ENCODE results near the gene NLRP8. TPM values are rescaled to one million over a fixed set of nuclear protein-coding genes. Genes with fewer than 3 reads are reported as not detected.

Gene NLRP8
- total RNA-seq, 3 donors from 2014 or later, result 0.29 to 0.33 TPM; not detected in 1

DNA sequence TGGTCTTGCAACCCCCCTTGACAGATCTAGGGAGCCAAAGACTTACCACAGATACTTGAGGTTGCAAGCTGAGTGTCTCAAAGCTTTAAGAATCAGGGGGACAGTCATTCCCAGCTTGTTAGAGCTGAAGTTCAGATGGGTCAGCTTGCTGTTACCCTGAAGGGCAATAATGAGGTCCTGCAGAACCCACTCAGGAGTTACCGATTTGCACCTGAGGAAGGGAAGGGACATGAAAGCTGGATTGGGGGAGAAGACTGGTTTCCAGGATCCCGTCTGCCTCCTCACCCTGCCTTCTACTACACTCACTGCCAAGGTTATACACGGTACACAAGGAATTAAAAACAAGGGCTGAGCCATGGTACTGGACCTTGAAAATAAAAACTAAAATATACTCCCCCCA, 39.9 kb upstream of the NLRP8 start:
- Histone ChIP-seq H3K4me3 (no peak overlapping the region), H3K27me3 (no peaks in the 10 kb centered on the region), H3K4me1 (no peaks in the 10 kb centered on the region), H3K27ac (no peak overlapping the region), H3K9me3 (peaks cover 3 to 13% of the 10 kb centered on the region in 2 donors), H3K36me3 (no peaks in the 10 kb centered on the region)
- DNase-seq (ENCODE audit: low spot score in 2 of 2), result no peak
- TF ChIP-seq POLR2A (IDR thresholded peaks at IDR 0.05) (no peak), POLR2AphosphoS5 (IDR thresholded peaks at IDR 0.05) (no peak)
- TF ChIP-seq, protein P1, sequence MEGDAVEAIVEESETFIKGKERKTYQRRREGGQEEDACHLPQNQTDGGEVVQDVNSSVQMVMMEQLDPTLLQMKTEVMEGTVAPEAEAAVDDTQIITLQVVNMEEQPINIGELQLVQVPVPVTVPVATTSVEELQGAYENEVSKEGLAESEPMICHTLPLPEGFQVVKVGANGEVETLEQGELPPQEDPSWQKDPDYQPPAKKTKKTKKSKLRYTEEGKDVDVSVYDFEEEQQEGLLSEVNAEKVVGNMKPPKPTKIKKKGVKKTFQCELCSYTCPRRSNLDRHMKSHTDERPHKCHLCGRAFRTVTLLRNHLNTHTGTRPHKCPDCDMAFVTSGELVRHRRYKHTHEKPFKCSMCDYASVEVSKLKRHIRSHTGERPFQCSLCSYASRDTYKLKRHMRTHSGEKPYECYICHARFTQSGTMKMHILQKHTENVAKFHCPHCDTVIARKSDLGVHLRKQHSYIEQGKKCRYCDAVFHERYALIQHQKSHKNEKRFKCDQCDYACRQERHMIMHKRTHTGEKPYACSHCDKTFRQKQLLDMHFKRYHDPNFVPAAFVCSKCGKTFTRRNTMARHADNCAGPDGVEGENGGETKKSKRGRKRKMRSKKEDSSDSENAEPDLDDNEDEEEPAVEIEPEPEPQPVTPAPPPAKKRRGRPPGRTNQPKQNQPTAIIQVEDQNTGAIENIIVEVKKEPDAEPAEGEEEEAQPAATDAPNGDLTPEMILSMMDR (IDR thresholded peaks at IDR 0.05), result no peak
- intact Hi-C loops (cut with DNase I; ENCODE audit: low total_unique reads), result no loop called here

DNA sequence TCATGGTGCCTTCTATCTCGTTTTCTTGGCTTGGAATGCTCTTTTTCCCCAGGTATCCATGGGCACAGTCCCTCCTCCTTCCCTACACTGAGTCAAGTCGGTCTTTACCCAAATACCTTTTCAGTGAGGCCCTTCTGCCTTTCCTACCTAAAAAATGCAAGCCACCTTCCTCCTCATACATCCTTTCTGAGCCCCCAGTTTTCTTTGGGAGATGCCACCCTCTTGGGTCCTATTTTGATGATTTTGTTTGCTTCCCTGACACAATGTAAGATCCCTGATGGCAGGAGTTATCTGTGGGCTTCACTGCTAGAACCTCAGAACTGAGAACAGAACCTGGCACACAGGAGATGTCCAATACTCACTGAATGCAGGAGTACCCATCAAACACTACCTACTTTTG, 37.8 kb upstream of the NLRP8 start:
- intact Hi-C loops (cut with DNase I; ENCODE audit: low total_unique reads), result no loop called here
- no peak for DNase-seq (ENCODE audit: low spot score in 2 of 2)

GRCh38 chr19:55912916-55913315, 34.7 kb upstream of the NLRP8 start:
- H3K4me3 ChIP-seq, result no peak overlapping the region
- H3K27me3 ChIP-seq, result no peaks in the 10 kb centered on the region
- intact Hi-C loops (cut with DNase I; ENCODE audit: low total_unique reads), result no loop called here
- DNase-seq (ENCODE audit: low spot score in 2 of 2), result no peak
- H3K9me3 ChIP-seq, result peaks cover 0 to 35% of the 10 kb centered on the region in 2 donors
- H3K36me3 ChIP-seq, result no peaks in the 10 kb centered on the region
- H3K27ac ChIP-seq, result no peak overlapping the region
- H3K4me1 ChIP-seq, result no peaks in the 10 kb centered on the region
- no peak for TF ChIP-seq POLR2A (IDR thresholded peaks at IDR 0.05)
- TF ChIP-seq, protein P1 (IDR thresholded peaks at IDR 0.05), result no peak
- TF ChIP-seq POLR2AphosphoS5 (IDR thresholded peaks at IDR 0.05), result no peak

More for the DNA sequence above, 37.8 kb upstream of the NLRP8 start:
- H3K36me3 ChIP-seq, result no peaks in the 10 kb centered on the region
- H3K4me3 ChIP-seq, result no peak overlapping the region
- H3K27me3 ChIP-seq, result no peaks in the 10 kb centered on the region
- no peak overlapping the region for H3K27ac ChIP-seq
- no peak for TF ChIP-seq POLR2AphosphoS5 (IDR thresholded peaks at IDR 0.05)
- no peak for TF ChIP-seq POLR2A (IDR thresholded peaks at IDR 0.05)
- TF ChIP-seq, protein P1 (IDR thresholded peaks at IDR 0.05), result no peak
- H3K9me3 ChIP-seq, result peaks cover 0 to 13% of the 10 kb centered on the region in 2 donors
- no peaks in the 10 kb centered on the region for H3K4me1 ChIP-seq

DNA sequence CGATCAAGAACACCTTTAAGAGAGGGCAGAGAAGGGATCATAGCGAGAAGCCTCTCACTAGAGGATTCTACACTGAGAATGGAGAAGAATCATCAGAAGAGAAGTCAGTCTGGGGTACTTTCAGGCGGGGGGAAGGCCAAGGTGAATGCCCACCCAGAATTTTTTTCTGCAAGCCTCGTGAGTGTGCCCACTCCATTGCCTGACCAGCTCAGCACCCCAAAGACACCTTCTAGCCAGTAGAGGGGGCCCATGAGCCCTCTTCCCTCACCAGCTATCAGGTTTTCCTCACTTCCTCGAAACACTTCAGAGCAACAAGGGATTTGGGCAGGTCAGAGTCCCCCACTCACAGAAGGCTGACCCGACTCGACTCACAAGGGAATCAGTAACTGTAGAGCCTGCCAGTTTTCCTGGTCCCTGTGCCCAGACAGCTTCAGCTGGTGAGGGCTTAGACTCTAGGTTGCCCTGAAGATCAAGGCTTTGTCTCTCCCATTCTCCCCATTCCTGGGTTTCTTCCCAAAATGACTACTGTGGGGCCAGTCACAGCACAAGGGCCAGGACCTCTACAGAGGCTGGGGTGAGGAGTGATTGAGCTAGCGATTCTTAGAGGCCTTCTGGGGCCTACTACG, 33.9 kb upstream of the NLRP8 start:
- Histone ChIP-seq H3K4me1 (no peaks in the 10 kb centered on the region), H3K9me3 (peaks cover 0 to 37% of the 10 kb centered on the region in 2 donors), H3K4me3 (no peak overlapping the region), H3K27ac (no peak overlapping the region), H3K27me3 (no peaks in the 10 kb centered on the region), H3K36me3 (no peaks in the 10 kb centered on the region)
- DNase-seq (ENCODE audit: low spot score in 2 of 2), result no peak
- intact Hi-C loops (cut with DNase I; ENCODE audit: low total_unique reads), result no loop called here
- TF ChIP-seq, protein P1 (IDR thresholded peaks at IDR 0.05), result peak in 1 of 3 donors; percentile 25
- TF ChIP-seq POLR2AphosphoS5 (IDR thresholded peaks at IDR 0.05) (no peak), POLR2A (IDR thresholded peaks at IDR 0.05) (no peak)

DNA sequence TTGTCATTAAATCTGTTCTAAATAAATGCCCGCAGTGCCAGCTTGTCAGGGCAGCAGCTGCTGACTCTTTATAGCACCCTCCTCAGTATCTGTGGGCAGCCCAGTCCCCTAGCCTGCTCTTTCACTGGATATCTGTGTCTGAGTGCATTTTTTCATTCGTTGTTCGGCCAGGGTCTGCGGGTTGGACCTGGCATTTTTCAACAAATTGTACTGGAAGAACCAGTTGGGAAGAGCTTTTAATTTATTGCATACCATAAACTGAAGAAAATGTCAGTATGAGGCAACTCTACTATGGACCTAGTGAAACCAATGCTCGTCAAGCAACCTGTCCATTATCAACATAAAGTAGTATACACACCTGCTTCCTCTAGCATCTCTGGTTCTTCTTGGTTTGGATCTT, 24.1 kb upstream of the NLRP8 start:
- Histone ChIP-seq H3K36me3 (no peaks in the 10 kb centered on the region), H3K27me3 (no peaks in the 10 kb centered on the region), H3K27ac (no peak overlapping the region), H3K4me1 (no peaks in the 10 kb centered on the region), H3K9me3 (peaks cover 5 to 42% of the 10 kb centered on the region in 2 donors), H3K4me3 (no peak overlapping the region)
- DNase-seq (ENCODE audit: low spot score in 2 of 2), result no peak
- intact Hi-C loops (cut with DNase I; ENCODE audit: low total_unique reads), result loop anchor here (5.0 kb wide), 1 partner anchor 1861 kb away; the partner anchor contains the start of gene VSTM1
- TF ChIP-seq POLR2AphosphoS5 (IDR thresholded peaks at IDR 0.05), result no peak
- TF ChIP-seq, protein P1 (IDR thresholded peaks at IDR 0.05), result no peak
- TF ChIP-seq POLR2A (IDR thresholded peaks at IDR 0.05), result no peak

Data from breast epithelium (tissue), 4 donors.